ENCODE measurements around the gene DUSP11.
"Not testable (repeated sequence)": the region's sequence is repeated elsewhere in the genome, so short reads cannot be mapped to it uniquely, and the experiment has no call there.

Gene DUSP11

DNA sequence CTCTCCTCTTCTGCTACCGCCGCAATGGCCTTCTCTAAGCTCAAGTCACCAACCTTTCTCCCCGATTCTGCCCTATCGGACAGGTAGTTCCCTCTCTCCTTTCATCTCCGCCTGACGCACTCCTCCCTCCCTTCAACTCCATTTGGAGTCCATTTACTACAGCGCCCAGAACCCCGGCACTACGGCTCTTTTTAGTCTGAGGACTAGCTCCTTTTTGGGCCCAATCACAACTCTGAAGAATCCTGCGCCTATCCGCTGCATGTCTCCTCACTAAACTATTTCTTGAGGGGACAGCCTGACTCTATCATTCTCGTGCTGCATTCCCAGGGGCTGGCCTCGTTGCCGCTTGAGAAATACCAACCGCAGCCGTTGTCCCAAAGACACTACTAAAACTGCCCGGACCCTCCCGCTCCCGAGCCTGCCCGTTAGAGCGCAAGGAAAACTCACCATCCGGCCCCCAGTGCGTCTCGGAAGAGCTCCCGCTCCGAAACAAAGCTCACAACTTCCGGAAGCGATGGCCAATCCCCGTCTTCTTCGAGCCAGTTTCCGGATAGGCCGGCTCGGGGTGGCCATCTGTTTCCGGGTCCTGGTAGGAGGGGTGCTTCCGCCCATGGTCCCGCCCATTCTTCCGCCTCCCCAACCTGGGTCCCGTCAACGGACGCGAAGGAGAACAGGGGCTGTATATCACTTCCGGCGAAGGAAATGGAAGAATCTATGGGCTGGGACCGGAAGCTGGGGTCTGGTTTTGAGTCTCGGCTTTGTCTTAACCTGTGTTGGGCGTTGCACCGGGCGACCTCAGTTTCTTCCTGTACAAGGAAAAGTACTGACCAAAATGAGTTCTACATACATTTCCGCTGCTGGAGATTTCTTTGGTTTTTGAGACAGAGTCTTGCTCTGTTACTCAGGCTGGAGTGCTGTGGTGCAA lies 42.8 kb downstream of the DUSP11 start, which contains the start of gene TPRKB:
Gene TPRKB, minus strand, starts transcription at position 491 of the 925 bp plus-strand sequence. CDS start 2,776 bp downstream, outside the sequence.
- DNase-seq (ENCODE audit: low read depth): peak; percentile 97
- H3K4me3 ChIP-seq (ENCODE audit: low read length): peak within 1 kb of the TSS; percentile 98
- TF ChIP-seq, protein P1, sequence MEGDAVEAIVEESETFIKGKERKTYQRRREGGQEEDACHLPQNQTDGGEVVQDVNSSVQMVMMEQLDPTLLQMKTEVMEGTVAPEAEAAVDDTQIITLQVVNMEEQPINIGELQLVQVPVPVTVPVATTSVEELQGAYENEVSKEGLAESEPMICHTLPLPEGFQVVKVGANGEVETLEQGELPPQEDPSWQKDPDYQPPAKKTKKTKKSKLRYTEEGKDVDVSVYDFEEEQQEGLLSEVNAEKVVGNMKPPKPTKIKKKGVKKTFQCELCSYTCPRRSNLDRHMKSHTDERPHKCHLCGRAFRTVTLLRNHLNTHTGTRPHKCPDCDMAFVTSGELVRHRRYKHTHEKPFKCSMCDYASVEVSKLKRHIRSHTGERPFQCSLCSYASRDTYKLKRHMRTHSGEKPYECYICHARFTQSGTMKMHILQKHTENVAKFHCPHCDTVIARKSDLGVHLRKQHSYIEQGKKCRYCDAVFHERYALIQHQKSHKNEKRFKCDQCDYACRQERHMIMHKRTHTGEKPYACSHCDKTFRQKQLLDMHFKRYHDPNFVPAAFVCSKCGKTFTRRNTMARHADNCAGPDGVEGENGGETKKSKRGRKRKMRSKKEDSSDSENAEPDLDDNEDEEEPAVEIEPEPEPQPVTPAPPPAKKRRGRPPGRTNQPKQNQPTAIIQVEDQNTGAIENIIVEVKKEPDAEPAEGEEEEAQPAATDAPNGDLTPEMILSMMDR (IDR thresholded peaks at IDR 0.05; ENCODE audit: insufficient read depth, low read depth, low read length, missing control alignments): no peak

DNA sequence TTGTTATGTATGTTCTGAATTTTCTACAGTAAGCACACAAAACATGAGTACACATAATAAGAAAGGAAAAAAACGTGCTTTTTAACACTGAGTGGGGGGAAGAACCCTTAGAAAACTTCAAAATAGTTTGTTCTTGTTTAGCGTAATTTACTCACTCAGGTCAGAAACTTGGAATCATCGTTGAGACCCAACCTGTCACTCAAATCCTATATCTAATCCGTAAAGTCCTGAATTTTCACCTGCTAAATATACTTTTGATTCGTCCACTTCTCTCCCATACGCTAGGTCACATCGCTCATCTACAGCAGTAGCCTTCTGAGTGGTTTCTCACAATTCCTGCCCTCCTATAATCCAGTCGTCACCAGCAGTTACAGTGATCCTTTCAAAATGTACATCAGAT lies 43.5 kb downstream of the DUSP11 start:
- TF ChIP-seq, protein P1 (IDR thresholded peaks at IDR 0.05; ENCODE audit: insufficient read depth, low read depth, low read length, missing control alignments): no peak
- DNase-seq (ENCODE audit: low read depth): no peak

DNA sequence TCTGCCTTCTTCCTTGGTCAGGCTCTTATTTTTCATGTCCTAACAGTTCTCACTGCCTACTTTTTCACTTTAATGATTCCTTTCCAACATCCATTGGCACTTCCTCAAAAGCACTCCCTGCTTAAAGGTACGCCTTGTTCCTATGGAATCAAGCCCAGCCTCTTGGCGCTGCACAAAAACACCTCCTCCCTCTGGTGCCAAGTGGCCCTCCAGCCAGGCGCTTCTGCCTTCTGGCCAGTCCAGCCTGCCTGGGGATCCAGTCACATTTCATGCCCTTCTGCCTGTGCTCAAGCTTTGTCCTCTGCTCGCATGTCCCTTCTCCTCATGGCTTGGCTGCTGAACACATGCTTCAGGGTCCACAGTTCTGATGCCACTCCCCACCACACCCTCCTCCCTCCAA lies 49.1 kb downstream of the DUSP11 start:
- DNase-seq (ENCODE audit: low read depth): no peak
- H3K4me3 ChIP-seq (ENCODE audit: low read length): no peak overlapping the region
- TF ChIP-seq, protein P1 (IDR thresholded peaks at IDR 0.05; ENCODE audit: insufficient read depth, low read depth, low read length, missing control alignments): no peak

More for the DNA sequence above, 43.5 kb downstream of the DUSP11 start:
- peak overlapping the region; percentile 98 for H3K4me3 ChIP-seq (ENCODE audit: low read length)

DNA sequence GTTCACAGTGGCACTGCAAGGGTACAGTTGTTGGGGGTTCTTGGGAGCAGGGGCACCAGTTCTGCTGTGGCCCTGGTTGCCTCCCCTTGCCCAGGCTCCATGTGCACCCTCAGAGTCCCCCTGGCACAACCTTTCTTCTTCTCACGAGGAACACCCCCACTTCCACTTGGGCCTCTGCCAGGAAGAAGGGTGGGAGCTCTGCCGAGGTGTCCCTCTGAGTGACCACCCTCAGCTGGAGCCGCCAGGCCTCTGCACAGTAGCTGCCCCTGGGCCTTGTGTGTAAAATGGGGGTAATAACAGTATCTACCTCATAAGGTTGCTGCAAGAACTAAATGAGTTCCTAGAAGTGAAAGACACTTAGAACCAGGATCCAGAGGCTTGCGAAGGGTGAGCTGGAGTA lies 51.2 kb downstream of the DUSP11 start:
- DNase-seq (ENCODE audit: low read depth): no peak
- TF ChIP-seq, protein P1 (IDR thresholded peaks at IDR 0.05; ENCODE audit: insufficient read depth, low read depth, low read length, missing control alignments): no peak
- no peak overlapping the region for H3K4me3 ChIP-seq (ENCODE audit: low read length)

DNA sequence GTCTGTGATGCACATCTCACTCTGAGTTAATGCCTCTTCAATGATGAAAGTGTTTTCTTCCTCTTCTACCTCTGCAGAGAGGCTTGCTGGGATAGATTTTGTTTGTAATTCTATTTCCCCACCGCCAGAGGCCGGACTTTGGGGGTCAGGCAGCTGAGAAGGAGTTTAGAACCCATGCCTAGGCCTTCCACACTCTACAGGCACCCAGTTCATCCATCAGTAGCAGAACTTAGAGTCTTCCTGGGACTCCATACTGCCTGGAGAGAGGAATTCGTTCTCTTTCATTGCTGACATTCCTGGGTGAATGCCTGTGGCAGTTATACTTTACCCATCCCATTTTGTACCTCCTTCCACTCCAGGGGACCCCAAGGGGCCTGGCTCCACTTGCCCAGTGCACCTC lies 51.9 kb downstream of the DUSP11 start:
- TF ChIP-seq, protein P1 (IDR thresholded peaks at IDR 0.05; ENCODE audit: insufficient read depth, low read depth, low read length, missing control alignments): no peak
- no peak for DNase-seq (ENCODE audit: low read depth)
- no peak overlapping the region for H3K4me3 ChIP-seq (ENCODE audit: low read length)

DNA sequence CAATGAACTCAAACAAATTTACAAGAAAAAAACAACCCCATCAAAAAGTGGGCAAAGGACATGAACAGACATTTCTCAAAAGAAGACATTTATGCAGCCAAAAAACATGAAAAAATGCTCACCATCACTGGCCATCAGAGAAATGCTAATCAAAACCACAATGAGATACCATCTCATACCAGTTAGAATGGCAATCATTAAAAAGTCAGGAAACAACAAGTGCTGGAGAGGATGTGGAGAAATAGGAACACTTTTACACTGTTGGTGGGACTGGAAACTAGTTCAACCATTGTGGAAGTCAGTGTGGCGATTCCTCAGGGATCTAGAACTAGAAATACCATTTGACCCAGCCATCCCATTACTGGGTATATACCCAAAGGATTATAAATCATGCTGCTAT lies 53.2 kb downstream of the DUSP11 start:
- H3K4me3 ChIP-seq (ENCODE audit: low read length); DNase-seq (ENCODE audit: low read depth): not testable (repeated sequence)

DNA sequence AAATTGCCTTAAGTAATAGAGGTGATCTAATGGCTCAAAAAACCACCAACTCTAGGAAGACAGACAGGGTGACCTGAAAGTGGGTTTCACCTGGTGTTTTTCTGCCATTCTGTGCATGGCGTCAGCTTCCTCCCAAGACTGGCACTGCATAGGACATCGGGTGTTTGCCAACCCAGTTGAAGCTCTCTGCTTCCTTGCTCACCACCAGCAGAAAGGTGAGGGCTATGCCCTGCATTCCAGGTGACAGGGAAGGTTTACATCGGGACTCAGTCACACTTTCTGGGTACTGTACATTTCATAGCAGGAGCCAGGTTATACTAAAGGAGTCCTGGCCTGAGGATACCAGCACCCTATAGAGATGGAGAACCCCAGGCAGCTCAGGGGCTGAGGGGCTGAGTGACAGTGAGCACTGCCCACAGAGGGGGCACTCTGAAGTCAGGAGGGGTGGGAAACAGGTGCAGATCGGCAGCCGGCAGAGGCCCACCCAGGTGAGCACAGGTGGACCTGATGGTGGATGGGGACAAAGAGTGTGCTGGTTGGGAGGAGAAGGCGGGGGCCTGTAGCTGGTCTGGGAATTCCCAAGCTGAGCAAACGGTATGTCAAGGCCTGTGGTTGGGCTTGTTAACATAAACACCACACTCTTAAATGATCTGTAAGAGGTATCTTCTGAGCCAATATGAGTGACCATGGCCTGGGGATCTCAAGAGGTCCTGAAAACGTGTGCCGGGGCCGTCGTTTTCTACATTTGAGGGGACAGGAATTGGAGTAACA lies 60.9 kb downstream of the DUSP11 start:
- no peak overlapping the region for H3K4me3 ChIP-seq (ENCODE audit: low read length)
- TF ChIP-seq, protein P1 (IDR thresholded peaks at IDR 0.05; ENCODE audit: insufficient read depth, low read depth, low read length, missing control alignments): no peak
- DNase-seq (ENCODE audit: low read depth): no peak

Measured in epithelial cell of esophagus (primary cell).